Measurements from ENCODE around the gene CNOT6.
A peak's percentile ranks its signal among the peaks of the same experiment; 100 is the strongest.

The CNOT6 gene

GRCh38 chr5:180605554-180606214 lies 111.5 kb downstream of the CNOT6 start:
- no peak for TF ChIP-seq ZNF70 (CRISPR knock-in tag; IDR thresholded peaks at IDR 0.05)
- peak; percentile 62 for ATAC-seq

GRCh38 chr5:180606215-180606785 lies 112.1 kb downstream of the CNOT6 start:
- TF ChIP-seq SNAI2 (CRISPR knock-in tag; IDR thresholded peaks at IDR 0.05) (no peak), ISL1 (CRISPR knock-in tag; IDR thresholded peaks at IDR 0.05) (no peak), ZNF565 (CRISPR knock-in tag; conservative IDR thresholded peaks at IDR 0.05; ENCODE audit: low read depth) (no peak), POU6F1 (CRISPR knock-in tag; IDR thresholded peaks at IDR 0.05; ENCODE audit: borderline replicate concordance, low read depth) (no peak), OSR1 (CRISPR knock-in tag; IDR thresholded peaks at IDR 0.05) (no peak), RARB (CRISPR knock-in tag; IDR thresholded peaks at IDR 0.05) (no peak), CSDC2 (CRISPR knock-in tag; IDR thresholded peaks at IDR 0.05) (no peak), CSRNP3 (CRISPR knock-in tag; IDR thresholded peaks at IDR 0.05) (no peak), TCF4 (CRISPR knock-in tag; IDR thresholded peaks at IDR 0.05; ENCODE audit: borderline replicate concordance) (no peak), ZNF70 (CRISPR knock-in tag; IDR thresholded peaks at IDR 0.05) (no peak), ZNF8 (CRISPR knock-in tag; IDR thresholded peaks at IDR 0.05) (no peak), ESRRG (CRISPR knock-in tag; IDR thresholded peaks at IDR 0.05) (no peak), ZFP3 (CRISPR knock-in tag; IDR thresholded peaks at IDR 0.05) (no peak), ZC3H10 (CRISPR knock-in tag; IDR thresholded peaks at IDR 0.05) (no peak), ZFP30 (CRISPR knock-in tag; IDR thresholded peaks at IDR 0.05) (no peak), ARNTL (CRISPR knock-in tag; IDR thresholded peaks at IDR 0.05; ENCODE audit: borderline replicate concordance, low read depth) (no peak), BACH2 (CRISPR knock-in tag; IDR thresholded peaks at IDR 0.05; ENCODE audit: borderline replicate concordance) (no peak), CREB5 (CRISPR knock-in tag; IDR thresholded peaks at IDR 0.05; ENCODE audit: low read depth) (no peak), GLIS3 (CRISPR knock-in tag; IDR thresholded peaks at IDR 0.05) (no peak)
- TF ChIP-seq, protein P1, sequence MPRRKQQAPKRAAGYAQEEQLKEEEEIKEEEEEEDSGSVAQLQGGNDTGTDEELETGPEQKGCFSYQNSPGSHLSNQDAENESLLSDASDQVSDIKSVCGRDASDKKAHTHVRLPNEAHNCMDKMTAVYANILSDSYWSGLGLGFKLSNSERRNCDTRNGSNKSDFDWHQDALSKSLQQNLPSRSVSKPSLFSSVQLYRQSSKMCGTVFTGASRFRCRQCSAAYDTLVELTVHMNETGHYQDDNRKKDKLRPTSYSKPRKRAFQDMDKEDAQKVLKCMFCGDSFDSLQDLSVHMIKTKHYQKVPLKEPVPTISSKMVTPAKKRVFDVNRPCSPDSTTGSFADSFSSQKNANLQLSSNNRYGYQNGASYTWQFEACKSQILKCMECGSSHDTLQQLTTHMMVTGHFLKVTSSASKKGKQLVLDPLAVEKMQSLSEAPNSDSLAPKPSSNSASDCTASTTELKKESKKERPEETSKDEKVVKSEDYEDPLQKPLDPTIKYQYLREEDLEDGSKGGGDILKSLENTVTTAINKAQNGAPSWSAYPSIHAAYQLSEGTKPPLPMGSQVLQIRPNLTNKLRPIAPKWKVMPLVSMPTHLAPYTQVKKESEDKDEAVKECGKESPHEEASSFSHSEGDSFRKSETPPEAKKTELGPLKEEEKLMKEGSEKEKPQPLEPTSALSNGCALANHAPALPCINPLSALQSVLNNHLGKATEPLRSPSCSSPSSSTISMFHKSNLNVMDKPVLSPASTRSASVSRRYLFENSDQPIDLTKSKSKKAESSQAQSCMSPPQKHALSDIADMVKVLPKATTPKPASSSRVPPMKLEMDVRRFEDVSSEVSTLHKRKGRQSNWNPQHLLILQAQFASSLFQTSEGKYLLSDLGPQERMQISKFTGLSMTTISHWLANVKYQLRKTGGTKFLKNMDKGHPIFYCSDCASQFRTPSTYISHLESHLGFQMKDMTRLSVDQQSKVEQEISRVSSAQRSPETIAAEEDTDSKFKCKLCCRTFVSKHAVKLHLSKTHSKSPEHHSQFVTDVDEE (CRISPR knock-in tag; IDR thresholded peaks at IDR 0.05), result no peak
- no peak for ATAC-seq

DNA sequence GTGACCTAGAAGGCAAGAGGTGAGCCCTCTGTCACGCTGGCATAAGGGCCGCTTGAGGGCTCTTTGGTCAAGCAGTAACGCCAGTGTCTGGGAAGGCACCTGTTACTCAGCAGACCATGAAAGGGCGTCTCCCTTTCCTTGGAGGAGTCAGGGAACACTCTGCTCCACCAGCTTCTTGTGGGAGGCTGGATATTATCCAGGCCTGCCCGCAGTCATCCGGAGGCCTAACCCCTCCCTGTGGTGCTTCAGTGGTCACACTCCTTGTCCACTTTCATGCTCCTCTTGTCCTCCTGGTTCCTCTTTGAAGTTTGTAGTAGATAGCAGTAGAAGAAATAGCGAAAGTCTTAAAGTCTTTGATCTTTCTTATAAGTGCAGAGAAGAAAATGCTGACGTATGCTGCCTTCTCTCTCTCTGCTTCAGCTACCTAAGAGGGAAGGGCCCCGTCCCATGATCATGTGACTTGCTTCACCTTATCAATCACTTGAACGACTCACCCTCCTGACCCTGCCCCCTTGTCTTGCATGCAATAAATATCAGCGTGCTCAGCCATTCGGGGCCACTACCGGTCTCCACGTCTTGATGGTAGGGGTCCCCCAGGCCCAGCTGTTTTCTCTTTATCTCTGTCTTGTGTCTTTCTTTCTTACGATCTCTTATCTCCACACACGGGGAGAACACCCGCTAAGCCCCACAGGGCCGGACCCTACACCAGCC lies 113.8 kb downstream of the CNOT6 start:
- ATAC-seq, result no peak
- TF ChIP-seq TCF4 (CRISPR knock-in tag; IDR thresholded peaks at IDR 0.05; ENCODE audit: borderline replicate concordance) (no peak), ZFP30 (CRISPR knock-in tag; IDR thresholded peaks at IDR 0.05) (no peak), PPARA (CRISPR knock-in tag; IDR thresholded peaks at IDR 0.05; ENCODE audit: borderline replicate concordance) (no peak), POU6F1 (CRISPR knock-in tag; IDR thresholded peaks at IDR 0.05; ENCODE audit: borderline replicate concordance, low read depth) (no peak), ZC3H10 (CRISPR knock-in tag; IDR thresholded peaks at IDR 0.05) (no peak)
